H1 (cell line): ENCODE measurements around the gene PLA1A. TPM values are rescaled to one million over a fixed set of nuclear protein-coding genes. Genes with fewer than 3 reads are reported as not detected.

Experiments used
- CHD7 ChIP-seq: fragments of 300-600 bp; sonication (generic); IDR thresholded peaks from 2 replicates; pipeline ENCODE4 v1.7.1; 2012; ENCODE audit warnings: low read length, moderate library complexity, mild to moderate bottlenecking, inconsistent platforms; ENCODE audit not compliant: insufficient replicate concordance
- EP300 ChIP-seq, 2 experiments: IDR thresholded peaks; 1 replicate in 1 of 2; 2 replicates in 1 of 2; pipeline ENCODE4 v1.6.1; 2011 to 2012; ENCODE audit warnings: low read depth in 2 of 2, low read length in 2 of 2, mild to moderate bottlenecking in 2 of 2, borderline replicate concordance in 1 of 2, inconsistent platforms in 1 of 2, moderate library complexity in 1 of 2
- RFX5 ChIP-seq: IDR thresholded peaks from 2 replicates; pipeline ENCODE4 v1.6.1; 2011; ENCODE audit warnings: low read depth, low read length, improper control_type of control experiment, borderline replicate concordance
- polyA plus RNA-seq, 7 experiments: library from polyadenylated mRNA; depleted of rRNA in 3 of 7; stranded (reverse) in 5 of 7; unstranded in 2 of 7; fragments of >200 nt in 5 of 7; fragments of 200-250 nt in 2 of 7; gene quantifications; 1 replicate in 5 of 7; 2 replicates in 1 of 7; 4 replicates in 1 of 7; pipeline versions ENCODE4 v1.2.1 to v1.2.3, GENCODE V29; 2011 to 2013; ENCODE audit warnings: missing spikeins in 2 of 7, mixed read lengths in 2 of 7
- total RNA-seq: library from RNA; stranded (reverse); fragmentation: NEBNext Ultra II Directional; extraction: Animal tissue kit (Norgen Biotek cat#: 25700); gene quantifications from 2 replicates; pipeline ENCODE4 v1.2.1, GENCODE V29; 2021

The PLA1A gene
- total and polyA plus RNA-seq, 2 of the 8 experiments (the other 6 are each of a cell fraction or from before 2014, with no cell fraction given), result not detected

GRCh38 chr3:119620899-119621298 is 23.2 kb downstream of the PLA1A start (continued):
- TF ChIP-seq CHD7 (no peak), RFX5 (no peak), EP300 (IDR thresholded peaks at IDR 0.05; ENCODE audit: borderline replicate concordance in 1 of 2, low read depth in 2 of 2, low read length in 2 of 2) (no peak)
